Measurements from ENCODE around the gene GREB1L. TPM values are rescaled to one million over a fixed set of nuclear protein-coding genes. Genes with fewer than 3 reads are reported as not detected.

Gene GREB1L
- polyA plus RNA-seq, 1 donor = 1.8 TPM

DNA sequence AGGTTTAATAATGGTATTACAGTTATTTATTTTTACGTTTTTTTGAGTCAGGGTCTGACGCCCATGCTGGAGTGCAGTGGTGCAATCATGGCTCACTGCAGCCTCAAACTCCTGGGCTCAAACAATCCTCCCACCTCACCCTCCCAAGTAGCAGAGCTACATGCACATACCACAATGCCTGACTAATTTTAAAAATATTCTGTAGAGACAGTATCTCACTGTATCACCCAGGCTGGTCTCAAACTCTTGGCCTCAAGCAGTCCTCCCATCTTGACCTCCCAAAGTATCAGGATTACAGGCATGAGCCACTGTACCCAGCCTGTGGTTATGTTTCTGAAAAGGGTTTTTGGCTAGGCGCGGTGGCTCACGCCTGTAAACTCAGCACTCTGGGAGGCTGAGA, 237.7 kb downstream of the GREB1L start:
- no peak for DNase-seq
- Histone ChIP-seq H3K4me3 (ENCODE audit: low read length) (no peak overlapping the region), H3K27ac (ENCODE audit: low read length) (no peak overlapping the region), H3K4me1 (ENCODE audit: control insufficient read depth, insufficient read depth, low read length) (no peaks in the 10 kb centered on the region), H3K9me3 (ENCODE audit: control insufficient read depth, low read depth, low read length) (no peaks in the 10 kb centered on the region), H3K27me3 (ENCODE audit: control insufficient read depth, insufficient read depth, low read length) (no peaks in the 10 kb centered on the region), H3K36me3 (ENCODE audit: control insufficient read depth, insufficient read depth, low read length) (no peaks in the 10 kb centered on the region)
- no CpG with 5 or more reads among the region's 5 CpGs for WGBS (ENCODE audit: insufficient coverage, low lambda C conversion rate)

DNA sequence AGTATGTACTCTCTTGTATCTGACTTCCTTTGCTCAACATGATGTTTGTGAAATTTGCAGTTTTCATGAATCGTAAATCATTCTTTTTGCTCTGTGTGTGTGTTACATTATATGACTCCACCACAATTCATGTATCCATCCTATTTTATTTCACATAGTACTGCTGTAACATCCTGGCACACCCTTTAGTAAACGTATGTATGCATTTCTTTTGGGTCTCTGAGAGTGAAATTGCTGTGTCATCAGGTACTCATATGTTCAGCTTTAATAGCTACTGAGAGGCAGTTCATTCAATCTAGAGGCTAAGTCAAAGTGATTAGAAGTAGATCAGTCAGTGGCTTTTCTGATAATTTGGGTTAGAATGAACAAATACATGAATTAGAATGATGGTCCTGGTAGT, 239.7 kb downstream of the GREB1L start:
- Histone ChIP-seq H3K36me3 (ENCODE audit: control insufficient read depth, insufficient read depth, low read length) (no peaks in the 10 kb centered on the region), H3K27me3 (ENCODE audit: control insufficient read depth, insufficient read depth, low read length) (no peaks in the 10 kb centered on the region), H3K27ac (ENCODE audit: low read length) (no peak overlapping the region), H3K4me1 (ENCODE audit: control insufficient read depth, insufficient read depth, low read length) (no peaks in the 10 kb centered on the region), H3K9me3 (ENCODE audit: control insufficient read depth, low read depth, low read length) (no peaks in the 10 kb centered on the region), H3K4me3 (ENCODE audit: low read length) (no peak overlapping the region)
- DNase-seq = no peak
- no CpG with 5 or more reads among the region's 2 CpGs for WGBS (ENCODE audit: insufficient coverage, low lambda C conversion rate)

DNA sequence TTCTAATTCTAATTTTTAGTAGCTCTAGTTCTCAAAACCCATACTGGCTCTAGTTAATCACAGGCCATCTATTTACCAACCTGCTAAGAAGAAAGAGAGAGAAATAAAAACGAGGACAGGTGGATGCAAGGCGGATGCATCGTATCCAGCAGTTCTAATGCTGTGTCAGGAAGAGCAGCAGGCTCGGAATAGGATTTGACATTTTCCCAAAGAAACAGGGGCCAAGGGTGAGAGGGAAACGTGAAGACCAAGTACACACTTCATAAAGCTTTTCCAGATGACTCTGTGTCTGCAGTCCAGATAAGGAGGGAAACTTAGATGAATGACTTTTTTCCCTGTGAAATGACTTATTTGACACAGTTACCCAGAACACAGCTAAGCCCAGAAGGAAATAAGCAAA, 241.0 kb downstream of the GREB1L start:
- Histone ChIP-seq H3K27ac (ENCODE audit: low read length) (no peak overlapping the region), H3K4me1 (ENCODE audit: control insufficient read depth, insufficient read depth, low read length) (no peaks in the 10 kb centered on the region), H3K27me3 (ENCODE audit: control insufficient read depth, insufficient read depth, low read length) (no peaks in the 10 kb centered on the region), H3K36me3 (ENCODE audit: control insufficient read depth, insufficient read depth, low read length) (no peaks in the 10 kb centered on the region), H3K4me3 (ENCODE audit: low read length) (no peak overlapping the region), H3K9me3 (ENCODE audit: control insufficient read depth, low read depth, low read length) (no peaks in the 10 kb centered on the region)
- 83% methylated on average over 1 of the region's 5 CpGs for WGBS (ENCODE audit: insufficient coverage, low lambda C conversion rate)
- no peak for DNase-seq

DNA sequence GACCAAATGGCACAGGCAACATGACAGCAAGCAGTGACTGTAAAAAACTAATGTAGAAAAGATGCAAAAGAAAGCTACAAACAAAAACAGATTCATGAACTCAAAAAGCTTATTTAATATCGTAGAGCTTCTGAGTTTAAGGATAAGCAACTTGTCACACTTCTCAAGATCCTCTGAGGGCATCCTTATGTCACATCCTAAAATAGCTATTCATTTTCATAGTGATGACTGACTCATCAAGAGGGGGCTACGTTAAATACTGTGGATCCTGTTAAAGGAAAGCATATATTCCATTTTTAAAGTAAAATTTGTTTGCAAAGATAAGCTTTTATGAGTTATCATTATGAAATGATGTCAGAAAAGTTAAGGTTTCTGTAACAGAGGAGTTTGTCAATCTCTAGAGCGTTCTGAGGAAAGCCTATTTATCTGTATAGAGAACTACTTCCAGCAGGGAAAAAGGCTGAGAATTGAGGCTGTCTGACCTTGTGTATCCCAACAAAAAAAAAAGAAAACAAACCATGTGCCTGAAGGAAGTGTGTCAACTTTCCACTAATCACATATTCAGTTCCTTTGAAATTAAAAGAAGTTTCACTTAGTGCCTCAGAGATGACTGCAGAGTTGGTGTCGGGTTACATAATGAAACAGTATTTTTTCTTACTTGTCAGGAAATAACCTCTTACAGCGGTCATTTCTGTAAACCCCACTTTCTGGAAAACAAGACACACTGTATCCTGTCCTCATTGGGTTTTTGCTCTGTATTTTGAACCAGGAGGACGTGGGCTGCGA, 243.0 kb downstream of the GREB1L start:
- Histone ChIP-seq H3K27me3 (ENCODE audit: control insufficient read depth, insufficient read depth, low read length) (no peaks in the 10 kb centered on the region), H3K4me1 (ENCODE audit: control insufficient read depth, insufficient read depth, low read length) (no peaks in the 10 kb centered on the region), H3K9me3 (ENCODE audit: control insufficient read depth, low read depth, low read length) (no peaks in the 10 kb centered on the region), H3K36me3 (ENCODE audit: control insufficient read depth, insufficient read depth, low read length) (no peaks in the 10 kb centered on the region), H3K4me3 (ENCODE audit: low read length) (no peak overlapping the region), H3K27ac (ENCODE audit: low read length) (no peak overlapping the region)
- no peak for DNase-seq
- no CpG with 5 or more reads among the region's 7 CpGs for WGBS (ENCODE audit: insufficient coverage, low lambda C conversion rate)

DNA sequence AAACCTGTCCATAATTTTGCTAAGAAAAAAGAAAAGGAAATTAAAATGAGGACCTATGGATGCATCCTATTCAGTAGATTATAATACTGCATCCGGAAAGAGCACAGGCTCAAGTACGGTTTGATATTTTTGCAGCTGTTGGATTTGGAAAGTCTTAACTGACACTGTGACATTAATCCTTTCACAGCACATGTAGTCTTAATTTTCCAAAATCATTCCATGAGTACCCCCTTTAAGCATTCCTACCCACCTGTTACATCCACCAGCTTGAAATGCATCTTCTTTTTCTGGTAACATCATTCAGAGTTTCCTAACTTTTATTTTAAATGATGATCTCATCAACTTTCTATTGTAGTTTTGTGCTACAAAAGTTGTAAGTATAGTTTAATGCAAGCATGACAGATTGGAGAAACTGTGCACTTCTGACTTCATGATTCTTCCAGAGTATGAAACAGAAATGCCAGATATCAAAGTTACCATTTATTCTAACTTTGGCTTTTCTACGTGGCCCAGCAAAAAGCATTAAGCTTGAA, 244.9 kb downstream of the GREB1L start:
- Histone ChIP-seq H3K4me1 (ENCODE audit: control insufficient read depth, insufficient read depth, low read length) (no peaks in the 10 kb centered on the region), H3K4me3 (ENCODE audit: low read length) (no peak overlapping the region), H3K27me3 (ENCODE audit: control insufficient read depth, insufficient read depth, low read length) (no peaks in the 10 kb centered on the region), H3K36me3 (ENCODE audit: control insufficient read depth, insufficient read depth, low read length) (no peaks in the 10 kb centered on the region), H3K9me3 (ENCODE audit: control insufficient read depth, low read depth, low read length) (no peaks in the 10 kb centered on the region), H3K27ac (ENCODE audit: low read length) (no peak overlapping the region)
- 100% methylated on average over 1 of the region's 3 CpGs for WGBS (ENCODE audit: insufficient coverage, low lambda C conversion rate)
- no peak for DNase-seq

DNA sequence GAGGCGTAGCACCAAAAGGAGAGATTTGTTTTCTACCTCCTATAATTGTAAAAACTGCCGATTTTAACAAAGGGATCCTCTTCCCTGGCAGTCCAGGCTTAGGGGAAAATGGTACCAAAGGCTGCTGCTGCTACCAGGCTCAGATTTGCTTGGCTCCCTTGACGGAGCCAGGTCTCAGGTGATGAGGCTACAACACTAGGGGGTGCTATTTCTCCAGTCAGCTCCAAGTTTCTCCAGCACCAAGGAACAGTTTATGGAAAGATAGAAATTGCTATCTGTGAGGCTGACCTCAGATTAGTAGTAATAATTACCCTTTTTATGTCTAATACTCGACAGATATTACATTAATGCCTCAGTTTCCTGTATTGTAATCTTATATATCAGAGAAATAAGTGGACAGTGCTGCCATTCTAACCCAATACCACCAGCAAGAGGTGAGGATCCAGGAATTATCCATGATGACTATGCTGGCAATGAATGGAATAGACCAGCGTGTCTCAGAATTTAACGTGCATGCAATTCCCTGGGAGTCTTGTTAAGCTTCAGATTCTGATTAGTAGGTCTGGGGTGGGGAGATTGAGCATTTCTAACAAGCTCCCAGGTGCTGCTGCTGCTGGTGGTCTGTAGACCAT, 247.2 kb downstream of the GREB1L start:
- Histone ChIP-seq H3K27me3 (ENCODE audit: control insufficient read depth, insufficient read depth, low read length) (no peaks in the 10 kb centered on the region), H3K9me3 (ENCODE audit: control insufficient read depth, low read depth, low read length) (no peaks in the 10 kb centered on the region), H3K27ac (ENCODE audit: low read length) (no peak overlapping the region), H3K36me3 (ENCODE audit: control insufficient read depth, insufficient read depth, low read length) (no peaks in the 10 kb centered on the region), H3K4me3 (ENCODE audit: low read length) (no peak overlapping the region), H3K4me1 (ENCODE audit: control insufficient read depth, insufficient read depth, low read length) (no peaks in the 10 kb centered on the region)
- DNase-seq = peak; percentile 30 to 31
- 30% methylated on average over 2 of the region's 6 CpGs for WGBS (ENCODE audit: insufficient coverage, low lambda C conversion rate)

DNA sequence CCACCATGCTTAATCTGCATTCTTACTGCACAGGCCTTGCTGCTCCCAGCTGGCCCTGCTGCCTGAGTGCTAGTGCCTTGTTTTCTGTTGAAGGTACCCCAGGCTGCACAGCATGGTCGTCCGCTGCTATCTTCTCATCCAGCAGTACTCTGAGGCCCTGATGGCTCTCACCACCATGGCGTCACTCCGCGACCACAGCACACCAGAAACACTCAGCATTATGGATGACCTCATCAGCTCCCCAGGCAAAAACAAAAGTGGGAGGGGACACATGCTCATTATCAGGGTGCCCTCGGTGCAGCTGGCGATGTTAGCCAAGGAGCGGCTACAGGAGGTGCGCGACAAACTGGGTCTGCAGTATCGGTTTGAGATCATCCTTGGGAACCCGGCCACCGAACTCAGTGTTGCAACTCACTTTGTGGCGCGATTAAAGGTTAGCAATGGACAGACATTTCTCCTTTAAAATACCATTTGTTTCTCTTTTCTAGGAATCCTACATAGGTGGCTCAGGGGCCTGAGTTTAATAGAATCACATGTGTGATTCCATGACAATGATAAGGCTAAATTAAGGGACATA, 248.0 kb downstream of the GREB1L start:
- DNase-seq = no peak
- Histone ChIP-seq H3K27me3 (ENCODE audit: control insufficient read depth, insufficient read depth, low read length) (no peaks in the 10 kb centered on the region), H3K36me3 (ENCODE audit: control insufficient read depth, insufficient read depth, low read length) (no peaks in the 10 kb centered on the region), H3K9me3 (ENCODE audit: control insufficient read depth, low read depth, low read length) (no peaks in the 10 kb centered on the region), H3K4me3 (ENCODE audit: low read length) (no peak overlapping the region), H3K27ac (ENCODE audit: low read length) (no peak overlapping the region), H3K4me1 (ENCODE audit: control insufficient read depth, insufficient read depth, low read length) (no peaks in the 10 kb centered on the region)
- WGBS (ENCODE audit: insufficient coverage, low lambda C conversion rate) = 100% methylated on average over 1 of the region's 15 CpGs

DNA sequence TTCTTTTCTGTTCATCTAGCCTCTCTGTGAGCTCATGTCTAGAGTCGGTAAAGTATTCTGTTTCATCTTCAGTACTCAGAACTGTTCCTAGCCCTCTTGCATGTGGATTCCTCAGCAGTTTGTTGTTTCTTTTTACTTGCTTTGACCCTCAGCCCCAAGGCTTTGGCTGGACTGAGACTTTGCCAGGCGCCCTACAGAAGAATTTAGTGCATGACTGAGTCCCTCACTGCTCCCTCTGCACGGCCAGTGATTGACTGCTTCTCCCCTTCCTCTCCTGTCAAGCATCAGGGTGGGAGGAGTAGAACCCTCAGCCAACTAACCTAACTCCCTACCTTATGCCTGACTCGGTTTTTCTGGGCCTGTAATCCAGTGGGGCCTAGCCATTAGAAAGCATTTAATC, 248.7 kb downstream of the GREB1L start:
- Histone ChIP-seq H3K9me3 (ENCODE audit: control insufficient read depth, low read depth, low read length) (no peaks in the 10 kb centered on the region), H3K4me1 (ENCODE audit: control insufficient read depth, insufficient read depth, low read length) (no peaks in the 10 kb centered on the region), H3K27ac (ENCODE audit: low read length) (no peak overlapping the region), H3K36me3 (ENCODE audit: control insufficient read depth, insufficient read depth, low read length) (no peaks in the 10 kb centered on the region), H3K4me3 (ENCODE audit: low read length) (no peak overlapping the region), H3K27me3 (ENCODE audit: control insufficient read depth, insufficient read depth, low read length) (no peaks in the 10 kb centered on the region)
- no peak for DNase-seq
- 100% methylated on average over 1 of the region's 4 CpGs for WGBS (ENCODE audit: insufficient coverage, low lambda C conversion rate)

DNA sequence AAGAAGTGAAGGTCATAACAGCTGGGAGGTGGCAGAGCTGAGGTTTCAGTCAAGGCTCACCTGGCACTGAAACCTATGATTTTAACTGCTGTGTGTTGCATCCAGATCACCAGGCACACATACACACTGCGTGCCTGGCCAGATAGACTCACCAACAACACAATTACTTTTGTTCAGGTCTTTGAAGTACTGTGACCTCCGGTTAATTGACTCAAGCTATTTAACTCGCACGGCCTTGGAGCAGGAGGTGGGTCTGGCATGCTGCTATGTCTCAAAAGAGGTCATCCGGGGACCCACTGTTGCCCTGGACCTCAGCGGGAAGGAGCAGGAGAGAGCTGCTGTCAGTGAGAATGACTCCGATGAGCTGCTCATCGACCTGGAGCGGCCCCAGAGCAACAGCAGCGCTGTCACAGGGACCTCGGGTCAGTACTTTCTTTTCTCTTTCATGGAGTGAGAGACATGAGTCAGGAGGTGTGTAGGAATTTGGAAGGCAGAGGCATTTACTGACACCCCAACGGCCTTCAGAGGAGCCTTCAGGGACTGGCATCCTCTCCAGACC, 254.3 kb downstream of the GREB1L start:
- Histone ChIP-seq H3K27ac (ENCODE audit: low read length) (no peak overlapping the region), H3K9me3 (ENCODE audit: control insufficient read depth, low read depth, low read length) (no peaks in the 10 kb centered on the region), H3K27me3 (ENCODE audit: control insufficient read depth, insufficient read depth, low read length) (no peaks in the 10 kb centered on the region), H3K4me3 (ENCODE audit: low read length) (no peak overlapping the region), H3K4me1 (ENCODE audit: control insufficient read depth, insufficient read depth, low read length) (no peaks in the 10 kb centered on the region), H3K36me3 (ENCODE audit: control insufficient read depth, insufficient read depth, low read length) (no peaks in the 10 kb centered on the region)
- WGBS (ENCODE audit: insufficient coverage, low lambda C conversion rate) = no CpG with 5 or more reads among the region's 12 CpGs
- no peak for DNase-seq

DNA sequence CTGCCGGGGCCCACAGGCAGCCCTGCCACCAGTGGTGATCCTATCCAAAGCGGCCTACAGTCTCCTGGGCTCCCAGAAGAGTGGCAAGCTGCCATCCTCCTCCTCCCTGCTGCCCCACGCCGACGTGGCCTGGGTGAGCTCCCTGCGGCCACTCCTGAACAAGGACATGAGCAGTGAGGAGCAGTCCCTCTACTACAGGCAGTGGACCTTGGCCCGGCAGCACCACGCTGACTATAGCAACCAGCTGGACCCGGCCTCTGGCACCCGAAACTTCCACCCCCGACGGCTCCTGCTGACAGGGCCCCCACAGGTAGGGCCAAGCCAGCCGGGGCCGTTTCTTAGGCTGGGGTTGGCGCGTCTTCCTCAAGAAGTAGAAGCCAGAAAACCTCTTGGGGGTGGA, 258.0 kb downstream of the GREB1L start:
- Histone ChIP-seq H3K27me3 (ENCODE audit: control insufficient read depth, insufficient read depth, low read length) (no peaks in the 10 kb centered on the region), H3K4me1 (ENCODE audit: control insufficient read depth, insufficient read depth, low read length) (no peaks in the 10 kb centered on the region), H3K4me3 (ENCODE audit: low read length) (no peak overlapping the region), H3K36me3 (ENCODE audit: control insufficient read depth, insufficient read depth, low read length) (no peaks in the 10 kb centered on the region), H3K27ac (ENCODE audit: low read length) (no peak overlapping the region), H3K9me3 (ENCODE audit: control insufficient read depth, low read depth, low read length) (no peaks in the 10 kb centered on the region)
- no CpG with 5 or more reads among the region's 16 CpGs for WGBS (ENCODE audit: insufficient coverage, low lambda C conversion rate)
- no peak for DNase-seq

All from large intestine (tissue), 3 donors.